SK-N-SH (cell line): ENCODE measurements around the gene PIK3R1. TPM values are rescaled to one million over a fixed set of nuclear protein-coding genes. Genes with fewer than 3 reads are reported as not detected.

Experiments
- CTCF ChIA-PET: fragments of 300-600, 350-600 bp; formaldehyde crosslinking; extraction: SDS; loops from one replicate; lab custom pipeline; 2021; lab: Yijun Ruan, JAX
- POLR2A ChIA-PET: fragments of 350-600 bp; sonication (Branson Sonifier 250); formaldehyde crosslinking; extraction: SDS; loops from one replicate; lab custom pipeline; 2020; ENCODE audit warnings: antibody characterized with exemption, inconsistent platforms; lab: Yijun Ruan, JAX
- DNase-seq: peaks from one replicate; pipeline ENCODE4 v3.0.0; 2012
- H2AFZ ChIP-seq: fragments of 200-600 bp; sonication (generic); 2 replicates; pipeline ENCODE4 v1.8.1; 2016; ENCODE audit warnings: antibody characterized with exemption, mild to moderate bottlenecking, low read depth
- H3F3A ChIP-seq: fragments of 200-600 bp; sonication (generic); replicated peaks from 2 replicates; pipeline ENCODE3; 2016; ENCODE audit warnings: antibody characterized with exemption, mild to moderate bottlenecking; ENCODE audit not compliant: insufficient read depth
- H3K27ac ChIP-seq, 2 experiments: fragments of 200-500 bp in 1 of 2; fragments of 200-600 bp in 1 of 2; sonication (Bioruptor generic) in 1 of 2; sonication (generic), shearing (Covaris generic) in 1 of 2; 2 replicates each; pipeline versions ENCODE4 v1.5.1 to v1.6.1; 2014 to 2016; ENCODE audit warnings: low read depth in 2 of 2, inconsistent platforms in 1 of 2, low read length in 1 of 2, mild to moderate bottlenecking in 1 of 2, mixed read lengths in 1 of 2
- H3K27me3 ChIP-seq: fragments of 200-600 bp; sonication (generic), shearing (Covaris generic); 2 replicates; pipeline ENCODE4 v1.6.1; 2016; ENCODE audit warnings: mixed run types; ENCODE audit not compliant: insufficient read depth
- H3K36me3 ChIP-seq, 2 experiments: fragments of 200-500 bp in 1 of 2; fragments of 200-600 bp in 1 of 2; sonication (Bioruptor generic) in 1 of 2; sonication (generic) in 1 of 2; replicated peaks in 1 of 2; 2 replicates each; pipeline versions ENCODE3 to v1.5.1; 2014 to 2016; ENCODE audit warnings: low read length in 1 of 2, mild to moderate bottlenecking in 1 of 2; ENCODE audit not compliant: insufficient read depth in 2 of 2, control insufficient read depth in 1 of 2
- H3K4me1 ChIP-seq, 2 experiments: fragments of 200-500 bp in 1 of 2; fragments of 200-600 bp in 1 of 2; sonication (Bioruptor generic) in 1 of 2; sonication (generic), shearing (Covaris generic) in 1 of 2; 2 replicates each; pipeline versions ENCODE4 v1.5.1 to v1.6.1; 2014 to 2016; ENCODE audit warnings: low read depth in 1 of 2, low read length in 1 of 2, mixed run types in 1 of 2; ENCODE audit not compliant: insufficient read depth in 2 of 2, control insufficient read depth in 1 of 2
- H3K4me2 ChIP-seq: fragments of 200-600 bp; sonication (generic), shearing (Covaris generic); 2 replicates; pipeline ENCODE4 v1.6.1; 2017; ENCODE audit warnings: mixed run types
- H3K4me3 ChIP-seq, 2 experiments: fragments of 200-500 bp in 1 of 2; fragments of 200-600 bp in 1 of 2; sonication (Bioruptor generic) in 1 of 2; sonication (generic), shearing (Covaris generic) in 1 of 2; 2 replicates each; pipeline versions ENCODE4 v1.5.1 to v1.8.1; 2014 to 2016; ENCODE audit warnings: low read depth in 2 of 2, inconsistent platforms in 1 of 2, low read length in 1 of 2, mild to moderate bottlenecking in 1 of 2, mixed read lengths in 1 of 2, moderate library complexity in 1 of 2
- H3K79me2 ChIP-seq: fragments of 200-600 bp; sonication (generic); 2 replicates; pipeline ENCODE4 v1.8.1; 2017; ENCODE audit warnings: mild to moderate bottlenecking; ENCODE audit not compliant: insufficient read depth
- H3K9ac ChIP-seq: fragments of 200-600 bp; sonication (generic); 2 replicates; pipeline ENCODE4 v1.6.1; 2017; ENCODE audit warnings: mixed run types
- H3K9me2 ChIP-seq: fragments of 200-600 bp; sonication (generic); 2 replicates; pipeline ENCODE4 v1.6.1; 2017; ENCODE audit warnings: mixed run types
- H3K9me3 ChIP-seq: fragments of 200-600 bp; sonication (generic); 2 replicates; pipeline ENCODE4 v1.6.1; 2017; ENCODE audit warnings: mixed run types, mild to moderate bottlenecking, moderate library complexity
- H4K20me1 ChIP-seq: fragments of 200-600 bp; sonication (generic); 2 replicates; pipeline ENCODE4 v1.6.1; 2017; ENCODE audit warnings: mild to moderate bottlenecking, mixed run types; ENCODE audit not compliant: insufficient read depth
- EP300 ChIP-seq, 2 experiments: IDR thresholded peaks; 2 replicates each; pipeline versions ENCODE4 v1.4.0 to v1.6.1; 2012; ENCODE audit warnings: borderline replicate concordance in 1 of 2, low read depth in 1 of 2, low read length in 1 of 2
- FOXJ3 ChIP-seq: sonication (generic); formaldehyde crosslinking; IDR thresholded peaks from 2 replicates; pipeline ENCODE4 v1.5.1; 2020; ENCODE audit warnings: mild to moderate bottlenecking, missing genetic modification reagents
- GATA2 ChIP-seq: sonication (generic); formaldehyde crosslinking; IDR thresholded peaks from 2 replicates; pipeline ENCODE4 v1.5.0; 2020; ENCODE audit warnings: mild to moderate bottlenecking, missing genetic modification reagents
- MAX ChIP-seq: IDR thresholded peaks from 2 replicates; pipeline ENCODE4 v1.4.0; 2012; ENCODE audit warnings: low read depth
- RCOR1 ChIP-seq: fragments of 150-350 bp; IDR thresholded peaks from 2 replicates; pipeline ENCODE4 v1.6.1; 2017; ENCODE audit warnings: antibody characterized with exemption, low read length
- SIN3A ChIP-seq: IDR thresholded peaks from 2 replicates; pipeline ENCODE4 v1.6.1; 2012; ENCODE audit warnings: low read depth, mild to moderate bottlenecking, low read length, moderate library complexity, borderline replicate concordance
- SMC3 ChIP-seq: IDR thresholded peaks from 2 replicates; pipeline ENCODE4 v1.6.1; 2012; ENCODE audit warnings: low read depth, low read length, improper control_type of control experiment
- TEAD4 ChIP-seq: IDR thresholded peaks from 2 replicates; pipeline ENCODE4 v1.4.0; 2012; ENCODE audit warnings: mild to moderate bottlenecking, borderline replicate concordance; ENCODE audit not compliant: insufficient read depth
- YY1 ChIP-seq: IDR thresholded peaks from 2 replicates; pipeline ENCODE4 v1.4.0; 2012; ENCODE audit warnings: low read depth, mild to moderate bottlenecking
- WGBS: methylation state at CpG from one replicate; pipeline ENCODE4 v1.1.6; 2017; ENCODE audit warnings: low lambda C conversion rate; 5-methylcytosine and 5-hydroxymethylcytosine counted together
- polyA plus RNA-seq, 3 experiments: library from polyadenylated mRNA; depleted of rRNA; stranded (reverse); fragments of >200 nt; gene quantifications; 2 replicates each; pipeline ENCODE4 v1.2.3, GENCODE V29; 2012
- TF ChIP-seq, protein P1 (sequence below): fragments of 150-350 bp; IDR thresholded peaks from 2 replicates; pipeline ENCODE4 v1.6.1; 2016; ENCODE audit warnings: mild to moderate bottlenecking, low read depth, low read length
- TF ChIP-seq, protein P2 (sequence below): fragments of 200-600 bp; sonication (generic); IDR thresholded peaks from 2 replicates; pipeline ENCODE4 v1.6.1; 2017; ENCODE audit warnings: antibody characterized with exemption, mild to moderate bottlenecking, moderate library complexity
- TF ChIP-seq, protein P3 (sequence below): IDR thresholded peaks from 2 replicates; pipeline ENCODE4 v1.4.0; 2012; ENCODE audit warnings: low read depth, borderline replicate concordance

PIK3R1 gene
- polyA plus RNA-seq, 1 of the 3 experiments (the other 2 are of a cell fraction) = 2.0 TPM

GRCh38 chr5:68276740-68277139, 61.2 kb downstream of the PIK3R1 start:
- Histone ChIP-seq H3F3A (no peaks in the 10 kb centered on the region), H4K20me1 (peaks cover 7% of the 10 kb centered on the region; the same call in 1 of the 2 replicates), H3K79me2 (no peaks in the 10 kb centered on the region), H3K4me2 (no peak overlapping the region), H2AFZ (no peak overlapping the region), H3K9me2 (no peaks in the 10 kb centered on the region), H3K4me3 (no peak overlapping the region), H3K27ac (no peak overlapping the region), H3K9ac (no peak overlapping the region), H3K36me3 (peaks cover 24 to 55% of the 10 kb centered on the region in 2 experiments), H3K4me1 (peaks cover 3 to 17% of the 10 kb centered on the region in 2 experiments; a peak in 3 of 4 replicates), H3K27me3 (no peaks in the 10 kb centered on the region), H3K9me3 (no peaks in the 10 kb centered on the region)
- TF ChIP-seq EP300 (IDR thresholded peaks at IDR 0.05; ENCODE audit: borderline replicate concordance in 1 of 2, low read depth in 1 of 2, low read length in 1 of 2) = no peak
- no peak for TF ChIP-seq SMC3
- TF ChIP-seq, protein P1, sequence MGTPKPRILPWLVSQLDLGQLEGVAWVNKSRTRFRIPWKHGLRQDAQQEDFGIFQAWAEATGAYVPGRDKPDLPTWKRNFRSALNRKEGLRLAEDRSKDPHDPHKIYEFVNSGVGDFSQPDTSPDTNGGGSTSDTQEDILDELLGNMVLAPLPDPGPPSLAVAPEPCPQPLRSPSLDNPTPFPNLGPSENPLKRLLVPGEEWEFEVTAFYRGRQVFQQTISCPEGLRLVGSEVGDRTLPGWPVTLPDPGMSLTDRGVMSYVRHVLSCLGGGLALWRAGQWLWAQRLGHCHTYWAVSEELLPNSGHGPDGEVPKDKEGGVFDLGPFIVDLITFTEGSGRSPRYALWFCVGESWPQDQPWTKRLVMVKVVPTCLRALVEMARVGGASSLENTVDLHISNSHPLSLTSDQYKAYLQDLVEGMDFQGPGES = no peak
- TF ChIP-seq YY1 = no peak
- no peak for TF ChIP-seq TEAD4
- TF ChIP-seq MAX = no peak
- TF ChIP-seq RCOR1 = no peak
- TF ChIP-seq GATA2 (CRISPR knock-in tag) = no peak
- TF ChIP-seq, protein P2, sequence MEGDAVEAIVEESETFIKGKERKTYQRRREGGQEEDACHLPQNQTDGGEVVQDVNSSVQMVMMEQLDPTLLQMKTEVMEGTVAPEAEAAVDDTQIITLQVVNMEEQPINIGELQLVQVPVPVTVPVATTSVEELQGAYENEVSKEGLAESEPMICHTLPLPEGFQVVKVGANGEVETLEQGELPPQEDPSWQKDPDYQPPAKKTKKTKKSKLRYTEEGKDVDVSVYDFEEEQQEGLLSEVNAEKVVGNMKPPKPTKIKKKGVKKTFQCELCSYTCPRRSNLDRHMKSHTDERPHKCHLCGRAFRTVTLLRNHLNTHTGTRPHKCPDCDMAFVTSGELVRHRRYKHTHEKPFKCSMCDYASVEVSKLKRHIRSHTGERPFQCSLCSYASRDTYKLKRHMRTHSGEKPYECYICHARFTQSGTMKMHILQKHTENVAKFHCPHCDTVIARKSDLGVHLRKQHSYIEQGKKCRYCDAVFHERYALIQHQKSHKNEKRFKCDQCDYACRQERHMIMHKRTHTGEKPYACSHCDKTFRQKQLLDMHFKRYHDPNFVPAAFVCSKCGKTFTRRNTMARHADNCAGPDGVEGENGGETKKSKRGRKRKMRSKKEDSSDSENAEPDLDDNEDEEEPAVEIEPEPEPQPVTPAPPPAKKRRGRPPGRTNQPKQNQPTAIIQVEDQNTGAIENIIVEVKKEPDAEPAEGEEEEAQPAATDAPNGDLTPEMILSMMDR = no peak
- TF ChIP-seq FOXJ3 (CRISPR knock-in tag) = no peak
- TF ChIP-seq SIN3A = no peak
- TF ChIP-seq, protein P3, sequence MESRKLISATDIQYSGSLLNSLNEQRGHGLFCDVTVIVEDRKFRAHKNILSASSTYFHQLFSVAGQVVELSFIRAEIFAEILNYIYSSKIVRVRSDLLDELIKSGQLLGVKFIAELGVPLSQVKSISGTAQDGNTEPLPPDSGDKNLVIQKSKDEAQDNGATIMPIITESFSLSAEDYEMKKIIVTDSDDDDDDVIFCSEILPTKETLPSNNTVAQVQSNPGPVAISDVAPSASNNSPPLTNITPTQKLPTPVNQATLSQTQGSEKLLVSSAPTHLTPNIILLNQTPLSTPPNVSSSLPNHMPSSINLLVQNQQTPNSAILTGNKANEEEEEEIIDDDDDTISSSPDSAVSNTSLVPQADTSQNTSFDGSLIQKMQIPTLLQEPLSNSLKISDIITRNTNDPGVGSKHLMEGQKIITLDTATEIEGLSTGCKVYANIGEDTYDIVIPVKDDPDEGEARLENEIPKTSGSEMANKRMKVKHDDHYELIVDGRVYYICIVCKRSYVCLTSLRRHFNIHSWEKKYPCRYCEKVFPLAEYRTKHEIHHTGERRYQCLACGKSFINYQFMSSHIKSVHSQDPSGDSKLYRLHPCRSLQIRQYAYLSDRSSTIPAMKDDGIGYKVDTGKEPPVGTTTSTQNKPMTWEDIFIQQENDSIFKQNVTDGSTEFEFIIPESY = no peak
- 89% methylated on average over 5 of the region's 5 CpGs for WGBS
- POLR2A ChIA-PET = no interaction called here
- DNase-seq = no peak
- CTCF ChIA-PET = interaction anchor here (0.6 to 2.0 kb wide), 3 partner anchors 10 to 505 kb away, joined by 3 to 12 read pairs (median 3); no protein-coding TSS in a partner anchor
